Chondrocyte (in vitro differentiated cells): ENCODE data around the gene GLS. TPM values are rescaled to one million over a fixed set of nuclear protein-coding genes. Genes with fewer than 3 reads are reported as not detected.

ENCODE experiments used
- DNase-seq: peaks from one replicate; pipeline ENCODE4 v3.0.0; 2021; ENCODE audit warnings: mixed read lengths, low spot score
- H3K27ac Mint-ChIP-seq: one replicate; pipeline ENCODE4 v1.8.0; 2021; ENCODE audit warnings: mild to moderate bottlenecking, moderate library complexity, mixed read lengths; ENCODE audit not compliant: unreplicated experiment
- H3K27me3 Mint-ChIP-seq: 2 replicates; pipeline ENCODE4 v1.8.0; 2021; ENCODE audit warnings: low read depth, mixed read lengths
- H3K36me3 Mint-ChIP-seq: 2 replicates; pipeline ENCODE4 v1.8.0; 2021; ENCODE audit warnings: low read depth, mixed read lengths
- H3K4me1 Mint-ChIP-seq: 2 replicates; pipeline ENCODE4 v1.8.0; 2021; ENCODE audit warnings: low read depth, mild to moderate bottlenecking, mixed read lengths
- H3K4me3 Mint-ChIP-seq: one replicate; pipeline ENCODE4 v1.8.0; 2021; ENCODE audit warnings: mild to moderate bottlenecking, moderate library complexity, mixed read lengths; ENCODE audit not compliant: unreplicated experiment
- H3K9me3 Mint-ChIP-seq: 2 replicates; pipeline ENCODE4 v1.8.0; 2021; ENCODE audit warnings: low read depth, mixed read lengths
- CTCF ChIP-seq: fragments of 200-600 bp; sonication (generic); IDR thresholded peaks from 2 replicates; pipeline ENCODE4 v1.5.0; 2021; ENCODE audit warnings: antibody characterized with exemption, mild to moderate bottlenecking, moderate library complexity
- total RNA-seq: library from RNA; stranded (reverse); gene quantifications from 3 replicates; pipeline ENCODE4 v1.2.1, GENCODE V29; 2021

The GLS gene
- total RNA-seq, 1 donor from 2014 or later: 234 TPM

- Mint-ChIP-seq H3K4me1 (peaks cover 6% of the 10 kb centered on the region), H3K36me3 (peaks cover 51% of the 10 kb centered on the region), H3K9me3 (no peaks in the 10 kb centered on the region), H3K27ac (no peak overlapping the region), H3K27me3 (no peaks in the 10 kb centered on the region), H3K4me3 (no peak overlapping the region)
- TF ChIP-seq CTCF: no peak
- DNase-seq: no peak
Measured at GRCh38 chr2:190970160-190970559, 89.5 kb downstream of the GLS start.

GRCh38 chr2:190970873-190971506 lies 90.4 kb downstream of the GLS start:
- Mint-ChIP-seq H3K4me1 (peaks cover 6% of the 10 kb centered on the region), H3K4me3 (no peak overlapping the region), H3K27ac (no peak overlapping the region), H3K27me3 (no peaks in the 10 kb centered on the region), H3K36me3 (peaks cover 58% of the 10 kb centered on the region), H3K9me3 (no peaks in the 10 kb centered on the region)
- no peak for TF ChIP-seq CTCF
- DNase-seq: no peak

GRCh38 chr2:190972213-190972612 lies 91.6 kb downstream of the GLS start:
- DNase-seq: no peak
- Mint-ChIP-seq H3K9me3 (no peaks in the 10 kb centered on the region), H3K4me1 (peaks cover 6% of the 10 kb centered on the region), H3K36me3 (peaks cover 65% of the 10 kb centered on the region), H3K27ac (no peak overlapping the region), H3K27me3 (no peaks in the 10 kb centered on the region), H3K4me3 (no peak overlapping the region)
- no peak for TF ChIP-seq CTCF

DNA sequence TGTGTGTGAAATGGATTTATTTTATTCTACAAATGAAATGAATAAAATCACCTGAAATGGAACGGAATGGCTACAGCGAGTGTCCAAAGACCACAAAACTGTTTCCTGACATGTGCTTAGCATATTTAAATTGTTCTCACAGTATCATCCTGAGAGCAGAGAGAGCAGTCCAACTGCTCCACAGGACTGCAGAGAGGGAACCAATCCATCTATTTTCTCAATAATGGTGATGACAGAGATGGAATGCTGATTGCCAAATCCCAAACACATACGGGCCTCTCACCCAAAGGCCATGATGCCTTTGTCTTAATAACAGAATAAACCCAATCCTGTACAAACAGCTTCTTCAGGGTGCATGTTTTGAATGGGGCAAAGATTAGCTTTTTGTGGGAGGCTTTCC lies 92.2 kb downstream of the GLS start:
- Mint-ChIP-seq H3K4me3 (no peak overlapping the region), H3K36me3 (peaks cover 69% of the 10 kb centered on the region), H3K27ac (no peak overlapping the region), H3K4me1 (peaks cover 6% of the 10 kb centered on the region), H3K9me3 (no peaks in the 10 kb centered on the region), H3K27me3 (no peaks in the 10 kb centered on the region)
- DNase-seq: no peak
- TF ChIP-seq CTCF: no peak

GRCh38 chr2:190973262-190973661 lies 92.6 kb downstream of the GLS start:
- no peak for DNase-seq
- no peaks in the 10 kb centered on the region for H3K9me3 Mint-ChIP-seq
- H3K27ac Mint-ChIP-seq: no peak overlapping the region
- no peak for TF ChIP-seq CTCF
- no peak overlapping the region for H3K4me3 Mint-ChIP-seq
- peaks cover 70% of the 10 kb centered on the region for H3K36me3 Mint-ChIP-seq
- H3K27me3 Mint-ChIP-seq: no peaks in the 10 kb centered on the region
- H3K4me1 Mint-ChIP-seq: peaks cover 6% of the 10 kb centered on the region
